Left ventricle myocardium inferior (tissue), 1 donor: ENCODE results near the gene OR4K1. TPM values are rescaled to one million over a fixed set of nuclear protein-coding genes. Genes with fewer than 3 reads are reported as not detected.

ENCODE experiments used
- DNase-seq: peaks from one replicate; pipeline ENCODE4 v3.0.0-alpha.2; 2020
- H3K27ac ChIP-seq: fragments of 200-600 bp; replicated peaks from 2 replicates; pipeline ENCODE4 v1.8.0; 2021
- H3K27me3 ChIP-seq: fragments of 200-600 bp; 2 replicates; pipeline ENCODE4 v1.8.0; 2021; ENCODE audit warnings: low read depth
- H3K36me3 ChIP-seq: fragments of 200-600 bp; 2 replicates; pipeline ENCODE4 v1.8.0; 2021
- H3K4me1 ChIP-seq: fragments of 200-600 bp; 2 replicates; pipeline ENCODE4 v1.8.0; 2021
- H3K4me3 ChIP-seq: fragments of 200-600 bp; 2 replicates; pipeline ENCODE4 v1.8.0; 2021; ENCODE audit warnings: mild to moderate bottlenecking, moderate library complexity
- H3K9me3 ChIP-seq: fragments of 200-600 bp; replicated peaks from 2 replicates; pipeline ENCODE4 v1.8.0; 2021
- CTCF ChIP-seq: fragments of 200-600 bp; IDR thresholded peaks from 2 replicates; pipeline ENCODE4 v1.8.0; 2021; ENCODE audit warnings: antibody characterized with exemption, mild to moderate bottlenecking, borderline replicate concordance
- intact Hi-C: fragments of 100-400 bp; cut with micrococcal nuclease; formaldehyde crosslinking; loops from one replicate; pipeline ENCODE4 v1.11.0; 2022
- total RNA-seq: library from RNA; stranded (reverse); fragmentation: NEBNext Ultra II Directional; extraction: Animal tissue kit (Norgen Biotek cat#: 25700); gene quantifications from one replicate; pipeline ENCODE4 v1.2.1, GENCODE V29; 2021
- donor health status: DM: no; HTN: yes; CAD: no; lungs with severe emphysema.

Gene OR4K1
- total RNA-seq, 1 donor from 2014 or later: not detected

DNA sequence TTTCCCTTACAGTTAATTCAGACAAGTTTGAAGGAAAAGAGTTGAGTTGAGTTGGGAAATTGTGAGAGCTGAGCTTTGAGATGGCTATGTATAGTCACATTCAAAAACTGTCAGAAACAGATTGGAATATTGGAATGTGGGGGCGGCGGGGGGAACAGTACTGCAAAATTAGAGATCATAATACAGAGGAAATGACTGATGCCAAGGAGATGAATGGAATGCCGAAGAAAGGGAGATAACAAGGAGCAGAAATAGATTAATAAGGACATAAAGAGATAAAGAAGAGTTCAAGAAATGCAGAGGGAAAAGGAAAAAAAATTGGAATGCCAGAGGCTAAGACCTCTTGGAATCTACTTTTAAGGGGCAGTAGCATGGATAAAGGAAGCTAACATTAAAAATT is 13.5 kb upstream of the OR4K1 start:
- no peak overlapping the region for H3K27ac ChIP-seq
- H3K36me3 ChIP-seq: no peaks in the 10 kb centered on the region
- no peak overlapping the region for H3K4me3 ChIP-seq
- peaks cover 8% of the 10 kb centered on the region for H3K9me3 ChIP-seq
- DNase-seq: no peak
- no peaks in the 10 kb centered on the region for H3K4me1 ChIP-seq
- intact Hi-C loops: no loop called here
- no peaks in the 10 kb centered on the region for H3K27me3 ChIP-seq
- TF ChIP-seq CTCF: no peak

GRCh38 chr14:19917955-19918518 is 12.7 kb upstream of the OR4K1 start:
- Histone ChIP-seq H3K9me3 (peaks cover 8% of the 10 kb centered on the region), H3K27ac (no peak overlapping the region), H3K27me3 (no peaks in the 10 kb centered on the region), H3K4me3 (no peak overlapping the region), H3K36me3 (no peaks in the 10 kb centered on the region), H3K4me1 (no peaks in the 10 kb centered on the region)
- no peak for TF ChIP-seq CTCF
- intact Hi-C loops: no loop called here
- DNase-seq: no peak

GRCh38 chr14:19918553-19919264 is 12.0 kb upstream of the OR4K1 start:
- H3K27me3 ChIP-seq: no peaks in the 10 kb centered on the region
- peaks cover 8% of the 10 kb centered on the region for H3K9me3 ChIP-seq
- TF ChIP-seq CTCF: no peak
- H3K36me3 ChIP-seq: no peaks in the 10 kb centered on the region
- no peaks in the 10 kb centered on the region for H3K4me1 ChIP-seq
- intact Hi-C loops: no loop called here
- H3K4me3 ChIP-seq: no peak overlapping the region
- DNase-seq: no peak
- H3K27ac ChIP-seq: no peak overlapping the region

- Histone ChIP-seq H3K4me3 (no peak within 1 kb of the TSS), H3K27me3 (no peaks in the 10 kb centered on the region), H3K36me3 (no peaks in the 10 kb centered on the region), H3K4me1 (no peaks in the 10 kb centered on the region), H3K9me3 (peaks cover 2% of the 10 kb centered on the region), H3K27ac (no peak within 1 kb of the TSS)
- intact Hi-C loops: no loop called here
- no peak for DNase-seq
- TF ChIP-seq CTCF: no peak
Measured at GRCh38 chr14:19920021-19920657, 10.6 kb upstream of the OR4K1 start, which contains the start of gene OR4K5. Gene OR4K5, plus strand, starts transcription at chr14:19920607. Its CDS starts 0 bp downstream, at chr14:19920607.

DNA sequence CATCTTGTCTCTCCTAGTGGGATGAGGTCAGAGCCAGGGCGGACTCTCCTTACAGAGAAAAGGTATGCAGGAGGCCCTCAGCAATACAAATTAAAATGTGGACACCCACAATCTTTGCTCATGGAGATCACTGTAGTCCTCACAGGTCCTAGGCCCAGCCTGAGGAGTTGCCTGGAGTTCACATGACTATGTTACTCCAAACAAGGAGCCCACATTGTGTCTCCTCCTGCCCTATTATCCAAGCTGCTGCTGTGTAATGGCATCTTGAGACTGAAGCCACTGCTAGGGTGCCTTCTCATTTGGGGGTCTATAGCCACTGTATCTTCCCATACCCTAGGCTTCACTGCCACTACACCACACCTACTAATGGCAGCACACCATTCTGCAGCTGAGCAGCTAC is 11.0 kb downstream of the OR4K1 start:
- H3K27me3 ChIP-seq: no peaks in the 10 kb centered on the region
- no peak for TF ChIP-seq CTCF
- no peak overlapping the region for H3K4me3 ChIP-seq
- H3K4me1 ChIP-seq: no peaks in the 10 kb centered on the region
- H3K27ac ChIP-seq: no peak overlapping the region
- intact Hi-C loops: no loop called here
- H3K36me3 ChIP-seq: no peaks in the 10 kb centered on the region
- H3K9me3 ChIP-seq: no peaks in the 10 kb centered on the region
- no peak for DNase-seq
